ENCODE results near the gene ITGB3. TPM values are rescaled to one million over a fixed set of nuclear protein-coding genes. Genes with fewer than 3 reads are reported as not detected.

The ITGB3 gene
- total RNA-seq, 1 experiment from 2014 or later, result not detected

GRCh38 chr17:47277921-47278320 lies 24.3 kb downstream of the ITGB3 start:
- TF ChIP-seq FOSL1 (IDR thresholded peaks at IDR 0.05; ENCODE audit: low read depth), result no peak
- no peak for TF ChIP-seq EZH2phosphoT487 (IDR thresholded peaks at IDR 0.05; ENCODE audit: borderline replicate concordance)
- no peak for TF ChIP-seq ZNF274 (IDR thresholded peaks at IDR 0.05; ENCODE audit: low read depth, low read length)
- no peak for TF ChIP-seq REST (IDR thresholded peaks at IDR 0.05; ENCODE audit: low read depth)
- TF ChIP-seq SIN3A (IDR thresholded peaks at IDR 0.05; ENCODE audit: low read depth), result no peak
- no peak for TF ChIP-seq MAX (IDR thresholded peaks at IDR 0.05)
- no peak for TF ChIP-seq CEBPB (IDR thresholded peaks at IDR 0.05; ENCODE audit: low read depth)
- TF ChIP-seq ZBTB33 (IDR thresholded peaks at IDR 0.05; ENCODE audit: extremely low read depth, insufficient replicate concordance, low read length), result no peak
- TF ChIP-seq CTCF (IDR thresholded peaks at IDR 0.05 in 2 of 3, conservative IDR thresholded peaks at IDR 0.05 in 1 of 3; ENCODE audit: borderline replicate concordance in 1 of 3, insufficient read depth in 1 of 3, low read depth in 2 of 3, low read length in 2 of 3), result no peak
- TF ChIP-seq RAD21 (IDR thresholded peaks at IDR 0.05; ENCODE audit: low read depth), result no peak
- TF ChIP-seq EZH2 (IDR thresholded peaks at IDR 0.05), result no peak
- no peak for TF ChIP-seq ELF1 (IDR thresholded peaks at IDR 0.05; ENCODE audit: borderline replicate concordance, low read depth)
- no peak for TF ChIP-seq SRF (IDR thresholded peaks at IDR 0.05; ENCODE audit: low read depth)
- Histone ChIP-seq H3K36me3 (ENCODE audit: control insufficient read depth in 1 of 2, insufficient read depth in 2 of 2, low read length in 2 of 2) (no peaks in the 10 kb centered on the region), H3K4me1 (ENCODE audit: control insufficient read depth in 1 of 2, insufficient read depth in 2 of 2, low read length in 2 of 2) (peaks cover 48 to 53% of the 10 kb centered on the region in 2 experiments), H3K27ac (ENCODE audit: low read depth, low read length) (no peak overlapping the region), H2AFZ (ENCODE audit: low read depth, low read length, poor library complexity, severe bottlenecking) (no peak overlapping the region), H3K79me2 (ENCODE audit: insufficient read depth, low read length) (no peaks in the 10 kb centered on the region), H4K20me1 (ENCODE audit: insufficient read depth) (no peaks in the 10 kb centered on the region), H3K9me3 (ENCODE audit: control insufficient read depth in 1 of 2, insufficient read depth in 1 of 2, low read depth in 1 of 2, low read length in 2 of 2) (no peaks in the 10 kb centered on the region), H3K9ac (ENCODE audit: low read length) (no peak overlapping the region), H3K9me2 (ENCODE audit: insufficient read depth) (no peaks in the 10 kb centered on the region), H3K4me2 (ENCODE audit: low read length) (no peak overlapping the region), H3K4me3 (replicated peaks in 1 of 2; ENCODE audit: low read depth in 1 of 2, low read length in 2 of 2) (no peak overlapping the region), H3K27me3 (ENCODE audit: insufficient read depth, low read length) (no peaks in the 10 kb centered on the region)
- intact Hi-C loops (cut with micrococcal nuclease), result no loop called here
- POLR2A ChIA-PET, result no interaction called here
- ATAC-seq, result no peak
- DNase-seq (ENCODE audit: low read depth, low spot score), result no peak
- CTCF ChIA-PET, result interaction anchor here (1.1 kb wide), 1 partner anchor 37 kb away, joined by 3 read pairs; no protein-coding TSS in a partner anchor
- BruUV-seq (replicated peaks), result no TSS peak
- RAD21 ChIA-PET (ENCODE audit: low non-redundant PET in 1 of 2, low total read pairs in 2 of 2, uncharacterized antibody in 2 of 2, unreplicated experiment in 2 of 2), result no interaction called here

Measured in HCT116 (cell line).